ENCODE measurements around the gene EBP. TPM values are rescaled to one million over a fixed set of nuclear protein-coding genes. Genes with fewer than 3 reads are reported as not detected.
"Not testable (repeated sequence)": the region's sequence is repeated elsewhere in the genome, so short reads cannot be mapped to it uniquely, and the experiment has no call there.

The EBP gene
- total and polyA plus RNA-seq, 2 donors (not counting 1 experiment from before 2014, with no cell fraction given) = 61.0 to 93.5 TPM

DNA sequence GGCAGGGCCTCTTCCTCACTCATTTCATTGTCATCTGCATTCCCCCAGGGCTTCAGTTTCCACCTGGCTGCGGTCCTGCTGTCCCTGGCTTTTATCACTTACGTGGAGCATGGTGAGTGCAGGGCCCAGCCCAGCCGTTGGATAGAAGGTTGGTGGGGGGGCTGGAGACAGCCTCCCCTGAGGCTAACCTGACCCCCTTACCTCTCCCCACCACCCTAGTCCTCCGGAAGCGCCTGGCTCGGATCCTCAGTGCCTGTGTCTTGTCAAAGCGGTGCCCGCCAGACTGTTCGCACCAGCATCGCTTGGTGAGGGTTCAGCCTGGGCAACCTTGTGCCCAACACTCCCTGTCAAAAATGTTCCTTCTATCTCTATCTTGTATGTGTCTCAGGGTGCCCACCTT lies 5.8 kb upstream of the EBP start:
- Histone ChIP-seq H3K9me3 (ENCODE audit: control insufficient read depth, insufficient read depth, low read depth, low read length) (no peaks in the 10 kb centered on the region), H4K20me1 (ENCODE audit: control insufficient read depth, extremely low read depth, insufficient read depth, low read length) (no peaks in the 10 kb centered on the region), H3K27ac (ENCODE audit: insufficient read depth, low read length) (no peak overlapping the region), H3K4me3 (replicated peaks in 1 of 4; ENCODE audit: control extremely low read depth in 1 of 4, insufficient read depth in 1 of 4, low read depth in 3 of 4, low read length in 4 of 4) (no peak overlapping the region), H3K9ac (ENCODE audit: insufficient read depth, low read length) (no peak overlapping the region), H3K4me1 (ENCODE audit: control insufficient read depth, extremely low read depth, insufficient read depth, low read length) (no peaks in the 10 kb centered on the region), H3K4me2 (ENCODE audit: extremely low read depth, insufficient read depth, low read length) (no peak overlapping the region), H2AFZ (ENCODE audit: low read length) (no peak overlapping the region), H3K27me3 (ENCODE audit: control insufficient read depth, insufficient read depth, low read length) (no peaks in the 10 kb centered on the region), H3K79me2 (ENCODE audit: control insufficient read depth, insufficient read depth, low read length) (no peaks in the 10 kb centered on the region), H3K36me3 (ENCODE audit: control insufficient read depth, insufficient read depth, low read length) (no peaks in the 10 kb centered on the region)
- TF ChIP-seq CTCF (conservative IDR thresholded peaks at IDR 0.05 in 1 of 2, IDR thresholded peaks at IDR 0.05 in 1 of 2; ENCODE audit: low read depth in 1 of 2, low read length in 2 of 2) (no peak), EZH2 (IDR thresholded peaks at IDR 0.05; ENCODE audit: low read length, missing control alignments) (no peak)
- DNase-seq (ENCODE audit: low read depth in 2 of 2) = no peak

DNA sequence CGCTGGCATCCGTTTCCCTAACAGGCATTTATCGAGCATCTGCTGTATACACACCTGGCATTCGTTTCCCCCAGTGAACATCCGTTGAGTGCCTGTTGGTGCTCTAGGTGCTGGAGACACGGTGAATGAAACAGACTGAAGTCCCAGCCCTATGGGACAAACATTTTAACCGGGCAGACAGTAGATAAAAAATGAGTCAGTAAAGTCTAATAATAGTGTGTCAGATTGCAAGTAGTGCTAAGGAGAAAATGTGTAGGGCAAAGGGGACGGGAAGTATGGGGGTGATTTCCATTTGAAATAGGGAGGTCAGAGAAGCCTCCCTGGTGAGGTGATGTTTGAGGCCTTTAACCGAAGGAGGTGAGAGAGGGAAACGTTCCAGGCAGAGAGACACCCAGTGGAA lies 5.3 kb upstream of the EBP start:
- Histone ChIP-seq H3K9me3 (ENCODE audit: control insufficient read depth, insufficient read depth, low read depth, low read length) (no peaks in the 10 kb centered on the region), H3K36me3 (ENCODE audit: control insufficient read depth, insufficient read depth, low read length) (no peaks in the 10 kb centered on the region), H4K20me1 (ENCODE audit: control insufficient read depth, extremely low read depth, insufficient read depth, low read length) (no peaks in the 10 kb centered on the region), H3K27ac (ENCODE audit: insufficient read depth, low read length) (no peak overlapping the region), H3K79me2 (ENCODE audit: control insufficient read depth, insufficient read depth, low read length) (no peaks in the 10 kb centered on the region), H3K27me3 (ENCODE audit: control insufficient read depth, insufficient read depth, low read length) (no peaks in the 10 kb centered on the region), H3K4me2 (ENCODE audit: extremely low read depth, insufficient read depth, low read length) (no peak overlapping the region), H3K4me1 (ENCODE audit: control insufficient read depth, extremely low read depth, insufficient read depth, low read length) (no peaks in the 10 kb centered on the region), H3K9ac (ENCODE audit: insufficient read depth, low read length) (no peak overlapping the region), H3K4me3 (replicated peaks in 1 of 4; ENCODE audit: control extremely low read depth in 1 of 4, insufficient read depth in 1 of 4, low read depth in 3 of 4, low read length in 4 of 4) (no peak overlapping the region), H2AFZ (ENCODE audit: low read length) (no peak overlapping the region)
- TF ChIP-seq EZH2 (IDR thresholded peaks at IDR 0.05; ENCODE audit: low read length, missing control alignments) = no peak
- no peak for TF ChIP-seq CTCF (conservative IDR thresholded peaks at IDR 0.05 in 1 of 2, IDR thresholded peaks at IDR 0.05 in 1 of 2; ENCODE audit: low read depth in 1 of 2, low read length in 2 of 2)
- DNase-seq (ENCODE audit: low read depth in 2 of 2) = no peak

GRCh38 chrX:48516987-48517386 lies 4.6 kb upstream of the EBP start:
- no peak for TF ChIP-seq CTCF (conservative IDR thresholded peaks at IDR 0.05 in 1 of 2, IDR thresholded peaks at IDR 0.05 in 1 of 2; ENCODE audit: low read depth in 1 of 2, low read length in 2 of 2)
- no peak for TF ChIP-seq EZH2 (IDR thresholded peaks at IDR 0.05; ENCODE audit: low read length, missing control alignments)
- no peaks in the 10 kb centered on the region for H4K20me1 ChIP-seq (ENCODE audit: control insufficient read depth, extremely low read depth, insufficient read depth, low read length)
- H3K4me3 ChIP-seq (replicated peaks in 1 of 4; ENCODE audit: control extremely low read depth in 1 of 4, insufficient read depth in 1 of 4, low read depth in 3 of 4, low read length in 4 of 4) = no peak overlapping the region
- H3K4me2 ChIP-seq (ENCODE audit: extremely low read depth, insufficient read depth, low read length) = no peak overlapping the region
- no peaks in the 10 kb centered on the region for H3K9me3 ChIP-seq (ENCODE audit: control insufficient read depth, insufficient read depth, low read depth, low read length)
- H3K27me3 ChIP-seq (ENCODE audit: control insufficient read depth, insufficient read depth, low read length) = no peaks in the 10 kb centered on the region
- no peak overlapping the region for H2AFZ ChIP-seq (ENCODE audit: low read length)
- no peak overlapping the region for H3K27ac ChIP-seq (ENCODE audit: insufficient read depth, low read length)
- no peak overlapping the region for H3K9ac ChIP-seq (ENCODE audit: insufficient read depth, low read length)
- no peak for DNase-seq (ENCODE audit: low read depth in 2 of 2)
- H3K4me1 ChIP-seq (ENCODE audit: control insufficient read depth, extremely low read depth, insufficient read depth, low read length) = no peaks in the 10 kb centered on the region
- no peaks in the 10 kb centered on the region for H3K79me2 ChIP-seq (ENCODE audit: control insufficient read depth, insufficient read depth, low read length)
- no peaks in the 10 kb centered on the region for H3K36me3 ChIP-seq (ENCODE audit: control insufficient read depth, insufficient read depth, low read length)

DNA sequence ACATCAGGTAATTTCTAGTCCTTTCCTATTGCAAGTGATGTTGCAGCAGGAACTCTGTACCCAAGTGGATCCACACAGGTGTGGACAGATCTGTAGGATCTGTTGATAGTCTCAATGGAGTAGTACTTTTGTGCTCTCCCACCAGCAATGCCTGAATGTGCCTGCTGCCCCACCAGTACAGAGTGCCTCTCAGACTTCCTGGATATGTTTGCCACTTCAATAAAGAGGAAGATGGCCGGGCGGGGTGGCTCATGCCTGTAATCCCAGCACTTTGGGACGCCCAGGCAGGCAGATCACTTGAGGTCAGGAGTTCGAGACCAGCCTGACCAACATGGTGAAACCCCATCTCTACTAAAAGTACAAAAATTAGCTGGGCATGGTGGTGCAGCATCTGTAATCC lies 2.1 kb upstream of the EBP start:
- H3K27ac ChIP-seq (ENCODE audit: insufficient read depth, low read length); H3K27me3 ChIP-seq (ENCODE audit: control insufficient read depth, insufficient read depth, low read length); H3K9me3 ChIP-seq (ENCODE audit: control insufficient read depth, insufficient read depth, low read depth, low read length); DNase-seq (ENCODE audit: low read depth in 2 of 2); H3K9ac ChIP-seq (ENCODE audit: insufficient read depth, low read length); H3K36me3 ChIP-seq (ENCODE audit: control insufficient read depth, insufficient read depth, low read length); H3K79me2 ChIP-seq (ENCODE audit: control insufficient read depth, insufficient read depth, low read length); H3K4me3 ChIP-seq (replicated peaks in 1 of 4; ENCODE audit: control extremely low read depth in 1 of 4, insufficient read depth in 1 of 4, low read depth in 3 of 4, low read length in 4 of 4); H2AFZ ChIP-seq (ENCODE audit: low read length); H3K4me1 ChIP-seq (ENCODE audit: control insufficient read depth, extremely low read depth, insufficient read depth, low read length); H4K20me1 ChIP-seq (ENCODE audit: control insufficient read depth, extremely low read depth, insufficient read depth, low read length); H3K4me2 ChIP-seq (ENCODE audit: extremely low read depth, insufficient read depth, low read length): not testable (repeated sequence)

All from fibroblast of lung (primary cell).